ENCODE data around the gene MTFMT.
"Not testable (repeated sequence)": the region's sequence is repeated elsewhere in the genome, so short reads cannot be mapped to it uniquely, and the experiment has no call there.

Gene MTFMT

GRCh38 chr15:65028921-65029735, at the start of gene MTFMT:
Gene MTFMT (minus strand): TSS chr15:65029639. CDS start chr15:65029613, 26 bp downstream.
- TF ChIP-seq CTBP1 (IDR thresholded peaks at IDR 0.05; ENCODE audit: borderline replicate concordance): no peak
- no peak for TF ChIP-seq FOXK2 (IDR thresholded peaks at IDR 0.05)
- TF ChIP-seq HDGF (IDR thresholded peaks at IDR 0.05; ENCODE audit: borderline replicate concordance): no peak
- POLR2A ChIA-PET: no interaction called here
- DNase-seq (ENCODE audit: extremely low spot score): peak; percentile 93
- CTCF ChIA-PET: no interaction called here

GRCh38 chr15:65077981-65078352, 48.5 kb upstream of the MTFMT start:
- POLR2A ChIA-PET: no interaction called here
- DNase-seq (ENCODE audit: extremely low spot score): no peak
- TF ChIP-seq NFRKB (IDR thresholded peaks at IDR 0.05): no peak
- TF ChIP-seq ZNF384 (IDR thresholded peaks at IDR 0.05): no peak
- no peak for TF ChIP-seq BHLHE40 (IDR thresholded peaks at IDR 0.05; ENCODE audit: borderline replicate concordance)
- TF ChIP-seq FOXA1 (IDR thresholded peaks at IDR 0.05): no peak
- TF ChIP-seq ARNT (IDR thresholded peaks at IDR 0.05): no peak
- no peak for TF ChIP-seq CTBP1 (IDR thresholded peaks at IDR 0.05; ENCODE audit: borderline replicate concordance)
- TF ChIP-seq ELF4 (IDR thresholded peaks at IDR 0.05): no peak
- no peak for TF ChIP-seq FOXK2 (IDR thresholded peaks at IDR 0.05)
- no peak for TF ChIP-seq TARDBP (IDR thresholded peaks at IDR 0.05)
- no peak for TF ChIP-seq LEF1 (IDR thresholded peaks at IDR 0.05; ENCODE audit: borderline replicate concordance)
- TF ChIP-seq L3MBTL2 (conservative IDR thresholded peaks at IDR 0.05): no peak
- no peak for TF ChIP-seq SUZ12 (IDR thresholded peaks at IDR 0.05)
- TF ChIP-seq PKNOX1 (IDR thresholded peaks at IDR 0.05): no peak
- no peak for TF ChIP-seq HDGF (IDR thresholded peaks at IDR 0.05; ENCODE audit: borderline replicate concordance)
- TF ChIP-seq SP1 (IDR thresholded peaks at IDR 0.05): no peak
- no peak for TF ChIP-seq FOXM1 (IDR thresholded peaks at IDR 0.05; ENCODE audit: borderline replicate concordance)
- CTCF ChIA-PET: no interaction called here

- no peak for TF ChIP-seq BHLHE40 (IDR thresholded peaks at IDR 0.05; ENCODE audit: borderline replicate concordance)
- TF ChIP-seq SUZ12 (IDR thresholded peaks at IDR 0.05): no peak
- TF ChIP-seq FOXK2 (IDR thresholded peaks at IDR 0.05): no peak
- no peak for TF ChIP-seq HDGF (IDR thresholded peaks at IDR 0.05; ENCODE audit: borderline replicate concordance)
- no peak for TF ChIP-seq LEF1 (IDR thresholded peaks at IDR 0.05; ENCODE audit: borderline replicate concordance)
- TF ChIP-seq PKNOX1 (IDR thresholded peaks at IDR 0.05): no peak
- TF ChIP-seq ZNF384 (IDR thresholded peaks at IDR 0.05): no peak
- TF ChIP-seq CTBP1 (IDR thresholded peaks at IDR 0.05; ENCODE audit: borderline replicate concordance): no peak
- TF ChIP-seq TARDBP (IDR thresholded peaks at IDR 0.05): no peak
- TF ChIP-seq SP1 (IDR thresholded peaks at IDR 0.05): no peak
- TF ChIP-seq FOXM1 (IDR thresholded peaks at IDR 0.05; ENCODE audit: borderline replicate concordance): no peak
- no peak for TF ChIP-seq FOXA1 (IDR thresholded peaks at IDR 0.05)
- no peak for TF ChIP-seq ARNT (IDR thresholded peaks at IDR 0.05)
- TF ChIP-seq ELF4 (IDR thresholded peaks at IDR 0.05): no peak
- no peak for TF ChIP-seq NFRKB (IDR thresholded peaks at IDR 0.05)
- CTCF ChIA-PET: no interaction called here
- DNase-seq (ENCODE audit: extremely low spot score): no peak
- POLR2A ChIA-PET: no interaction called here
These were observed 48.0 kb upstream of the MTFMT start for GRCh38 chr15:65077291-65077980.

GRCh38 chr15:65076486-65077290, 47.2 kb upstream of the MTFMT start, which contains the start of gene KBTBD13:
Gene KBTBD13 (plus strand): TSS chr15:65076746. CDS start chr15:65076816, 70 bp downstream.
- ChIA-PET CTCF (no interaction called here), POLR2A (no interaction called here)
- no peak for DNase-seq (ENCODE audit: extremely low spot score)
- TF ChIP-seq SUZ12 (IDR thresholded peaks at IDR 0.05): no peak
- TF ChIP-seq TARDBP (IDR thresholded peaks at IDR 0.05): no peak
- no peak for TF ChIP-seq FOXA1 (IDR thresholded peaks at IDR 0.05)
- no peak for TF ChIP-seq FOXM1 (IDR thresholded peaks at IDR 0.05; ENCODE audit: borderline replicate concordance)
- TF ChIP-seq ZNF384 (IDR thresholded peaks at IDR 0.05): no peak
- TF ChIP-seq CTBP1 (IDR thresholded peaks at IDR 0.05; ENCODE audit: borderline replicate concordance): no peak
- no peak for TF ChIP-seq ARNT (IDR thresholded peaks at IDR 0.05)
- TF ChIP-seq FOXK2 (IDR thresholded peaks at IDR 0.05): no peak
- no peak for TF ChIP-seq NFRKB (IDR thresholded peaks at IDR 0.05)
- no peak for TF ChIP-seq LEF1 (IDR thresholded peaks at IDR 0.05; ENCODE audit: borderline replicate concordance)
- no peak for TF ChIP-seq HDGF (IDR thresholded peaks at IDR 0.05; ENCODE audit: borderline replicate concordance)

- CTCF ChIA-PET; POLR2A ChIA-PET; DNase-seq (ENCODE audit: extremely low spot score): not testable (repeated sequence)
These were observed 46.4 kb upstream of the MTFMT start for GRCh38 chr15:65075607-65076395.

- POLR2A ChIA-PET: not testable (repeated sequence)
- CTCF ChIA-PET: interaction anchor here (1.2 kb wide), 1 partner anchor 27 kb away, joined by 5 read pairs; no protein-coding TSS in a partner anchor
These were observed 45.5 kb upstream of the MTFMT start for GRCh38 chr15:65074946-65075345.

More at GRCh38 chr15:65074946-65075345, 45.5 kb upstream of the MTFMT start:
- DNase-seq (ENCODE audit: extremely low spot score): not testable (repeated sequence)

All from HEK293T (cell line).